ENCODE measurements around the gene CFAP410. TPM values are rescaled to one million over a fixed set of nuclear protein-coding genes. Genes with fewer than 3 reads are reported as not detected.

The CFAP410 gene
- polyA plus RNA-seq, 1 donor from 2014 or later: 36.5 TPM

DNA sequence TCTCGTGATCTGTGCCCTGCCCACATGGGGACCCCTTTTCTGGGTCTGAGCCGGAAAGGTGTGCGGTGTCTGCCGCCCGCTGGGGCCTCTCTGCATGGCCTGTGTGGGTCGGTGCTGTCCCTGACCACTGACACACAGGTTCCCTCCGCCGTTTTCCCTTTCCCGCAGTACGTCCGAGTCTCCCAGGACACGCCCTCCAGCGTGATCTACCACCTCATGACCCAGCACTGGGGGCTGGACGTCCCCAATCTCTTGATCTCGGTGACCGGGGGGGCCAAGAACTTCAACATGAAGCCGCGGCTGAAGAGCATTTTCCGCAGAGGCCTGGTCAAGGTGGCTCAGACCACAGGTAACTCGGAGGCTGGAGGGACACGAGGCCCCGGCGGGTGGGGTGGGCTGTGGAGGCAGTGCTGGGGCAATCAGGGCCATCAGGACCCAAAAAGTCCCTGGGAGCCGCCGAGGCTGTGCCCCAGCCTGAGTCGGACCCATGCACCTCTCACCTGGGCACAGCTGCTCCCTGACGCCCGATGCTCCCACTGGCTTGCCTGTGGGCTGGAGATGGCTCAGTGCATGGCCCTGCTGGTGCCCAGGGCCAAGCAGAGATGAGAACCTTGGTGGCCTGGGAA lies 27.5 kb upstream of the CFAP410 start:
- Histone ChIP-seq H3K9me3 (ENCODE audit: low read length) (no peaks in the 10 kb centered on the region), H4K20me1 (ENCODE audit: insufficient read depth) (no peaks in the 10 kb centered on the region), H3K27me3 (ENCODE audit: insufficient read depth, low read depth, low read length) (no peaks in the 10 kb centered on the region), H3K79me2 (replicated peaks; ENCODE audit: insufficient read depth, low read length) (no peaks in the 10 kb centered on the region), H3K36me3 (ENCODE audit: insufficient read depth, low read length) (no peaks in the 10 kb centered on the region), H3F3A (ENCODE audit: insufficient read depth, low read length, poor library complexity, severe bottlenecking) (no peaks in the 10 kb centered on the region), H3K4me2 (ENCODE audit: low read length) (no peak overlapping the region), H2AFZ (ENCODE audit: low read depth, low read length) (no peak overlapping the region), H3K9me2 (ENCODE audit: insufficient read depth, low read length) (no peaks in the 10 kb centered on the region), H3K27ac (ENCODE audit: low read length) (no peak overlapping the region), H3K4me3 (ENCODE audit: low read length) (no peak overlapping the region), H3K9ac (ENCODE audit: low read length) (no peak overlapping the region)
- TF ChIP-seq, protein P1, sequence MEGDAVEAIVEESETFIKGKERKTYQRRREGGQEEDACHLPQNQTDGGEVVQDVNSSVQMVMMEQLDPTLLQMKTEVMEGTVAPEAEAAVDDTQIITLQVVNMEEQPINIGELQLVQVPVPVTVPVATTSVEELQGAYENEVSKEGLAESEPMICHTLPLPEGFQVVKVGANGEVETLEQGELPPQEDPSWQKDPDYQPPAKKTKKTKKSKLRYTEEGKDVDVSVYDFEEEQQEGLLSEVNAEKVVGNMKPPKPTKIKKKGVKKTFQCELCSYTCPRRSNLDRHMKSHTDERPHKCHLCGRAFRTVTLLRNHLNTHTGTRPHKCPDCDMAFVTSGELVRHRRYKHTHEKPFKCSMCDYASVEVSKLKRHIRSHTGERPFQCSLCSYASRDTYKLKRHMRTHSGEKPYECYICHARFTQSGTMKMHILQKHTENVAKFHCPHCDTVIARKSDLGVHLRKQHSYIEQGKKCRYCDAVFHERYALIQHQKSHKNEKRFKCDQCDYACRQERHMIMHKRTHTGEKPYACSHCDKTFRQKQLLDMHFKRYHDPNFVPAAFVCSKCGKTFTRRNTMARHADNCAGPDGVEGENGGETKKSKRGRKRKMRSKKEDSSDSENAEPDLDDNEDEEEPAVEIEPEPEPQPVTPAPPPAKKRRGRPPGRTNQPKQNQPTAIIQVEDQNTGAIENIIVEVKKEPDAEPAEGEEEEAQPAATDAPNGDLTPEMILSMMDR (IDR thresholded peaks at IDR 0.05; ENCODE audit: poor library complexity, severe bottlenecking): no peak

DNA sequence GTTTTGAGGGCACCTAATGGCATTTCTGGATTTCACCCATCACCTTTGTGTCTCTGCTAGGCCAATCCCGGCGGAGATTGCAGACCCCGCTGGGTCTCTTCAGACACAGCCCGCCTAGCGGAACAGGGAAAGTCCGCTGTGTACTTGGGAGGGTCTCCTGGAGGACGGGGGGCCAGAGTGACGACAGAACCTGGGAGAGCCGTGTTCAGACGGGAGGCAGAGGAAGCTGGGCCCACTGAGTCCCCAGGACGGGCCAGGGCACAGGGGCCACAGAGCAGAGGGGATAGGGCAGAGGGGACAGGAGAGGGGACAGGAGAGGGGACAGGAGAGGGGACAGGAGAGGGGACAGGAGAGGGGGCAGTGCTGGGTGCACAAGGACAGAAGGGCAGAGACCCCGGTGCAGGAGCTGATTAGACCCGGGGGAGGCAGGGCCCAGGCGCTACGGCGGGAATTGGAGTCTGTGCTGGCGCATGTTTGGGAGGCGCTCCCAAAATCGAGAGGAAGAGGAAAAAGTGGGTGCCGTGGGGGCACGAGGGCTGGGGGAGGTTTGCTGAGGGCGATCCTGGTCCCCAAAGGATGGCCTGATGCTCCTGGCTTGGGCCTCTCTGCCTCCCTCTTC lies 26.9 kb upstream of the CFAP410 start:
- Histone ChIP-seq H3K4me3 (ENCODE audit: low read length) (no peak overlapping the region), H3K36me3 (ENCODE audit: insufficient read depth, low read length) (no peaks in the 10 kb centered on the region), H3K79me2 (replicated peaks; ENCODE audit: insufficient read depth, low read length) (no peaks in the 10 kb centered on the region), H3F3A (ENCODE audit: insufficient read depth, low read length, poor library complexity, severe bottlenecking) (no peaks in the 10 kb centered on the region), H3K9me3 (ENCODE audit: low read length) (no peaks in the 10 kb centered on the region), H3K27ac (ENCODE audit: low read length) (no peak overlapping the region), H4K20me1 (ENCODE audit: insufficient read depth) (no peaks in the 10 kb centered on the region), H3K9ac (ENCODE audit: low read length) (no peak overlapping the region), H3K4me2 (ENCODE audit: low read length) (no peak overlapping the region), H3K27me3 (ENCODE audit: insufficient read depth, low read depth, low read length) (no peaks in the 10 kb centered on the region), H2AFZ (ENCODE audit: low read depth, low read length) (no peak overlapping the region), H3K9me2 (ENCODE audit: insufficient read depth, low read length) (no peaks in the 10 kb centered on the region)
- no peak for TF ChIP-seq MXI1 (conservative IDR thresholded peaks at IDR 0.05; ENCODE audit: poor library complexity, severe bottlenecking)
- TF ChIP-seq, protein P1 (IDR thresholded peaks at IDR 0.05; ENCODE audit: poor library complexity, severe bottlenecking): no peak
- TF ChIP-seq, protein P2, sequence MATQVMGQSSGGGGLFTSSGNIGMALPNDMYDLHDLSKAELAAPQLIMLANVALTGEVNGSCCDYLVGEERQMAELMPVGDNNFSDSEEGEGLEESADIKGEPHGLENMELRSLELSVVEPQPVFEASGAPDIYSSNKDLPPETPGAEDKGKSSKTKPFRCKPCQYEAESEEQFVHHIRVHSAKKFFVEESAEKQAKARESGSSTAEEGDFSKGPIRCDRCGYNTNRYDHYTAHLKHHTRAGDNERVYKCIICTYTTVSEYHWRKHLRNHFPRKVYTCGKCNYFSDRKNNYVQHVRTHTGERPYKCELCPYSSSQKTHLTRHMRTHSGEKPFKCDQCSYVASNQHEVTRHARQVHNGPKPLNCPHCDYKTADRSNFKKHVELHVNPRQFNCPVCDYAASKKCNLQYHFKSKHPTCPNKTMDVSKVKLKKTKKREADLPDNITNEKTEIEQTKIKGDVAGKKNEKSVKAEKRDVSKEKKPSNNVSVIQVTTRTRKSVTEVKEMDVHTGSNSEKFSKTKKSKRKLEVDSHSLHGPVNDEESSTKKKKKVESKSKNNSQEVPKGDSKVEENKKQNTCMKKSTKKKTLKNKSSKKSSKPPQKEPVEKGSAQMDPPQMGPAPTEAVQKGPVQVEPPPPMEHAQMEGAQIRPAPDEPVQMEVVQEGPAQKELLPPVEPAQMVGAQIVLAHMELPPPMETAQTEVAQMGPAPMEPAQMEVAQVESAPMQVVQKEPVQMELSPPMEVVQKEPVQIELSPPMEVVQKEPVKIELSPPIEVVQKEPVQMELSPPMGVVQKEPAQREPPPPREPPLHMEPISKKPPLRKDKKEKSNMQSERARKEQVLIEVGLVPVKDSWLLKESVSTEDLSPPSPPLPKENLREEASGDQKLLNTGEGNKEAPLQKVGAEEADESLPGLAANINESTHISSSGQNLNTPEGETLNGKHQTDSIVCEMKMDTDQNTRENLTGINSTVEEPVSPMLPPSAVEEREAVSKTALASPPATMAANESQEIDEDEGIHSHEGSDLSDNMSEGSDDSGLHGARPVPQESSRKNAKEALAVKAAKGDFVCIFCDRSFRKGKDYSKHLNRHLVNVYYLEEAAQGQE (IDR thresholded peaks at IDR 0.05; ENCODE audit: borderline replicate concordance): no peak
- TF ChIP-seq SMC3 (conservative IDR thresholded peaks at IDR 0.05; ENCODE audit: poor library complexity): no peak
- no peak for TF ChIP-seq TAF1 (IDR thresholded peaks at IDR 0.05; ENCODE audit: low read depth)
- TF ChIP-seq POLR2AphosphoS5 (IDR thresholded peaks at IDR 0.05): no peak
- TF ChIP-seq EZH2 (IDR thresholded peaks at IDR 0.05; ENCODE audit: borderline replicate concordance, insufficient read depth, low read length, poor library complexity, severe bottlenecking): no peak
- no peak for TF ChIP-seq RAD21 (conservative IDR thresholded peaks at IDR 0.05)
- no peak for TF ChIP-seq EP300 (conservative IDR thresholded peaks at IDR 0.05; ENCODE audit: poor library complexity, severe bottlenecking)

All from neural cell (in vitro differentiated cells).